Measurements from ENCODE around the gene CLC. TPM values are rescaled to one million over a fixed set of nuclear protein-coding genes. Genes with fewer than 3 reads are reported as not detected.

CLC gene
- total and polyA plus RNA-seq, 2 experiments from 2014 or later, result not detected

DNA sequence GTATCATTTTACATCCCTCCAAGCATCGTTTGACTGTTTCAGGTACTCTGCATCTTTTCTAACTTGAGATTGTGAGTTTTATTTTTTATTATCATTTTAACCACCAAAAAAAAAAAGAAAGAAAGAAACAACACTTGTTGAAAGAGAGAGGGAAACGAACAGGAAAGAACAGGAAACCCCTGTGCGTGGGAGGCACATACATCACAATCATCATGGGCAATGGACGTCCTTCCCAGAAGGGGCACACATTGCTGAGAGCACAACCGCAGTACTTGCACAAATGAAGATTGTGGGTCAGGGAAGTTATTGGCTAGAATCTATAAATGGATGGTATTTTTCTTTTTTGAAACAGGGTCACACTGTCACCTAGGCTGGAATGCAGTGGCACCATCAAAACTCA, 1.7 kb downstream of the CLC start:
- TF ChIP-seq EZH2phosphoT487 (IDR thresholded peaks at IDR 0.05; ENCODE audit: low read depth, severe bottlenecking, unreplicated experiment) (no peak), EZH2 (IDR thresholded peaks at IDR 0.05; ENCODE audit: borderline replicate concordance) (no peak)
- TF ChIP-seq, protein P1, sequence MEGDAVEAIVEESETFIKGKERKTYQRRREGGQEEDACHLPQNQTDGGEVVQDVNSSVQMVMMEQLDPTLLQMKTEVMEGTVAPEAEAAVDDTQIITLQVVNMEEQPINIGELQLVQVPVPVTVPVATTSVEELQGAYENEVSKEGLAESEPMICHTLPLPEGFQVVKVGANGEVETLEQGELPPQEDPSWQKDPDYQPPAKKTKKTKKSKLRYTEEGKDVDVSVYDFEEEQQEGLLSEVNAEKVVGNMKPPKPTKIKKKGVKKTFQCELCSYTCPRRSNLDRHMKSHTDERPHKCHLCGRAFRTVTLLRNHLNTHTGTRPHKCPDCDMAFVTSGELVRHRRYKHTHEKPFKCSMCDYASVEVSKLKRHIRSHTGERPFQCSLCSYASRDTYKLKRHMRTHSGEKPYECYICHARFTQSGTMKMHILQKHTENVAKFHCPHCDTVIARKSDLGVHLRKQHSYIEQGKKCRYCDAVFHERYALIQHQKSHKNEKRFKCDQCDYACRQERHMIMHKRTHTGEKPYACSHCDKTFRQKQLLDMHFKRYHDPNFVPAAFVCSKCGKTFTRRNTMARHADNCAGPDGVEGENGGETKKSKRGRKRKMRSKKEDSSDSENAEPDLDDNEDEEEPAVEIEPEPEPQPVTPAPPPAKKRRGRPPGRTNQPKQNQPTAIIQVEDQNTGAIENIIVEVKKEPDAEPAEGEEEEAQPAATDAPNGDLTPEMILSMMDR (IDR thresholded peaks at IDR 0.05; ENCODE audit: poor library complexity), result no peak
- H3K4me3 ChIP-seq, result no peak overlapping the region
- H3K79me2 ChIP-seq, result no peaks in the 10 kb centered on the region
- H3K4me2 ChIP-seq, result no peak overlapping the region
- no peaks in the 10 kb centered on the region for H4K20me1 ChIP-seq (ENCODE audit: insufficient read depth, poor library complexity, severe bottlenecking)
- H3K9me3 ChIP-seq (ENCODE audit: low read depth), result no peaks in the 10 kb centered on the region
- no peaks in the 10 kb centered on the region for H3K36me3 ChIP-seq (replicated peaks; ENCODE audit: insufficient read depth, low read depth)
- no peak for DNase-seq (ENCODE audit: low spot score)
- no peaks in the 10 kb centered on the region for H3K4me1 ChIP-seq (ENCODE audit: insufficient read depth)
- peaks cover 6% of the 10 kb centered on the region for H3K27me3 ChIP-seq
- H3K9me2 ChIP-seq (replicated peaks; ENCODE audit: insufficient read depth), result no peaks in the 10 kb centered on the region
- no peak overlapping the region for H2AFZ ChIP-seq
- H3K27ac ChIP-seq, result no peak overlapping the region
- WGBS (ENCODE audit: low lambda C conversion rate, missing lambda C conversion rate), result 81% methylated on average over 5 of the region's 5 CpGs

DNA sequence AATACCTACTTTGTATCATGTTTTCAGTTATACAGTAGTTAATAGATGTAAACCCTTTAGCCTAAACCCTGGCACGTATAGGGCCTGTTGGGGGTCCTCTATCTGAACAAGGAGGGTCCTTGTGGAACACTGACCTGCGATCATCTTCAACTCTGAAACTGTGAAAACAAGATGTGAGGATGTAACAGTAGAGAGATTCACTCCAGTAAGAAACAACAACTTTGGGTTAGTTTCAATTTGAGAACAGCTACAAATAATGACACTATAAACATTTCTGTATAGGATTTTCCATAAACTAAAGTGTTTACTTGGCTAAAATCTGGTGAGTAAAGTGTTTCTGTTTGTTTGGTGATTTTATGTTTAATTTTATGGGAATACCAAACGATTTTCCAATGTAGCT, 2.1 kb downstream of the CLC start:
- Histone ChIP-seq H3K36me3 (replicated peaks; ENCODE audit: insufficient read depth, low read depth) (no peaks in the 10 kb centered on the region), H3K9me3 (ENCODE audit: low read depth) (no peaks in the 10 kb centered on the region), H2AFZ (no peak overlapping the region), H3K4me3 (no peak overlapping the region), H3K79me2 (no peaks in the 10 kb centered on the region), H4K20me1 (ENCODE audit: insufficient read depth, poor library complexity, severe bottlenecking) (no peaks in the 10 kb centered on the region), H3K9me2 (replicated peaks; ENCODE audit: insufficient read depth) (no peaks in the 10 kb centered on the region), H3K4me2 (no peak overlapping the region), H3K4me1 (ENCODE audit: insufficient read depth) (no peaks in the 10 kb centered on the region), H3K27ac (no peak overlapping the region), H3K27me3 (peaks cover 6% of the 10 kb centered on the region)
- 69% methylated on average over 3 of the region's 3 CpGs for WGBS (ENCODE audit: low lambda C conversion rate, missing lambda C conversion rate)
- no peak for DNase-seq (ENCODE audit: low spot score)
- TF ChIP-seq EZH2 (IDR thresholded peaks at IDR 0.05; ENCODE audit: borderline replicate concordance) (no peak), EZH2phosphoT487 (IDR thresholded peaks at IDR 0.05; ENCODE audit: low read depth, severe bottlenecking, unreplicated experiment) (no peak)
- TF ChIP-seq, protein P1 (IDR thresholded peaks at IDR 0.05; ENCODE audit: poor library complexity), result no peak

DNA sequence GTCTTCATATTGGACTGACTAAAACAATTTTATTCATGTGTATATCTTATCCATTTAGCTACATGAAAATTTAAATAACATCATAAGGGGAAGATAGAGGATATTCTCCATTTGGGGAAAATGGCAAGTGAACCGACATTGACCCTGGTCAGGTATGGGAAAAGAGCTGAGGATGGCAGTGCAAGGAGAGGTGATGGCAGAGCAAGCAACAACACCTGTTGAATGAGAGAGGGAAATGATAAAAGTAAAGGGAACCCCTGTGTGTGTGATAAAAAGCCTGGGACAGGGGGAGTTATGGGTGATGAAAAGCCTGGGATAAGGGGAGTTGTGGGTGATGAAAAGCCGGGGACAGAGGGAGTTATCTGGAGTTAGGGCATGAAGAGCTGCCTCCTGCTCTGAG, 4.0 kb downstream of the CLC start:
- peaks cover 6% of the 10 kb centered on the region for H3K27me3 ChIP-seq
- H3K4me3 ChIP-seq, result no peak overlapping the region
- no peak overlapping the region for H2AFZ ChIP-seq
- H3K36me3 ChIP-seq (replicated peaks; ENCODE audit: insufficient read depth, low read depth), result no peaks in the 10 kb centered on the region
- H3K9me3 ChIP-seq (ENCODE audit: low read depth), result no peaks in the 10 kb centered on the region
- DNase-seq (ENCODE audit: low spot score), result no peak
- no peaks in the 10 kb centered on the region for H4K20me1 ChIP-seq (ENCODE audit: insufficient read depth, poor library complexity, severe bottlenecking)
- no peak overlapping the region for H3K4me2 ChIP-seq
- H3K4me1 ChIP-seq (ENCODE audit: insufficient read depth), result no peaks in the 10 kb centered on the region
- TF ChIP-seq EZH2 (IDR thresholded peaks at IDR 0.05; ENCODE audit: borderline replicate concordance) (no peak), EZH2phosphoT487 (IDR thresholded peaks at IDR 0.05; ENCODE audit: low read depth, severe bottlenecking, unreplicated experiment) (no peak)
- TF ChIP-seq, protein P1 (IDR thresholded peaks at IDR 0.05; ENCODE audit: poor library complexity), result no peak
- H3K79me2 ChIP-seq, result no peaks in the 10 kb centered on the region
- WGBS (ENCODE audit: low lambda C conversion rate, missing lambda C conversion rate), result 85% methylated on average over 2 of the region's 2 CpGs
- H3K27ac ChIP-seq, result no peak overlapping the region
- no peaks in the 10 kb centered on the region for H3K9me2 ChIP-seq (replicated peaks; ENCODE audit: insufficient read depth)

DNA sequence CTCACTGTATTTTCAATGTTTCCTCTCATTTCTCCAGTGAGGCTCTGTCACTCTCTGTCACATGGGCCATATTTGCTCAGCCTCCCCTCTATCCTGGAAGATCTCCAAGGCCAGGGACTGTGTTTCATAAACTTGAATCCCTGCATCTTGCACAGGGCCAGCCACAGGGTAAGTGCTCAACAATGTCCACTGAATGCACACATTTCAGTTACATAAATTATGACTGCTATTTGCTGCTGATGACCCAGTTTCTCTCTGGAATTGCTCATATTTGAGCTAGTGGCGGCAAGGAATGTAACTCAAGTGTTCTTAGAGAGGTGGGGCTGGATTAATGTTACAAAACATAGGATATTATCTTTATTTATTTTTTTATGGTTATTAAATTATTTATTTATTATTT, 6.1 kb downstream of the CLC start:
- H3K9me3 ChIP-seq (ENCODE audit: low read depth), result no peaks in the 10 kb centered on the region
- H3K4me2 ChIP-seq, result no peak overlapping the region
- no peaks in the 10 kb centered on the region for H3K4me1 ChIP-seq (ENCODE audit: insufficient read depth)
- H3K27me3 ChIP-seq, result no peaks in the 10 kb centered on the region
- H3K9me2 ChIP-seq (replicated peaks; ENCODE audit: insufficient read depth), result no peaks in the 10 kb centered on the region
- no peak overlapping the region for H3K27ac ChIP-seq
- 85% methylated on average over 1 of the region's 1 CpG for WGBS (ENCODE audit: low lambda C conversion rate, missing lambda C conversion rate)
- no peaks in the 10 kb centered on the region for H3K36me3 ChIP-seq (replicated peaks; ENCODE audit: insufficient read depth, low read depth)
- H3K4me3 ChIP-seq, result no peak overlapping the region
- TF ChIP-seq EZH2 (IDR thresholded peaks at IDR 0.05; ENCODE audit: borderline replicate concordance) (no peak), EZH2phosphoT487 (IDR thresholded peaks at IDR 0.05; ENCODE audit: low read depth, severe bottlenecking, unreplicated experiment) (no peak)
- TF ChIP-seq, protein P1 (IDR thresholded peaks at IDR 0.05; ENCODE audit: poor library complexity), result no peak
- no peaks in the 10 kb centered on the region for H4K20me1 ChIP-seq (ENCODE audit: insufficient read depth, poor library complexity, severe bottlenecking)
- H3K79me2 ChIP-seq, result no peaks in the 10 kb centered on the region
- no peak for DNase-seq (ENCODE audit: low spot score)
- no peak overlapping the region for H2AFZ ChIP-seq

Data from hepatocyte (in vitro differentiated cells).